Activated B cell treated with CpG ODN at 0.5 μM for 24 hours (primary cell): ENCODE results near the gene SLC45A2. TPM values are rescaled to one million over a fixed set of nuclear protein-coding genes. Genes with fewer than 3 reads are reported as not detected.
"Not testable (repeated sequence)": the region's sequence is repeated elsewhere in the genome, so short reads cannot be mapped to it uniquely, and the experiment has no call there.

ENCODE experiments used
- ATAC-seq: fragments of 200-7000 bp; cut with Tn5 transposase; one replicate; pipeline ENCODE4 v1.10.0; 2021; ENCODE audit warnings: low read depth, mild to moderate bottlenecking, moderate library complexity
- CTCF ChIA-PET: fragments of 350-600 bp; sonication (Branson Sonifier 250); formaldehyde crosslinking; loops from one replicate; lab custom pipeline; 2021; ENCODE audit warnings: antibody characterized with exemption; lab: Charles Lee
- POLR2A ChIA-PET: fragments of 350-600 bp; sonication (Branson Sonifier 250); formaldehyde crosslinking; loops from one replicate; lab custom pipeline; 2021; ENCODE audit warnings: antibody characterized with exemption; lab: Charles Lee
- DNase-seq: peaks from one replicate; pipeline ENCODE4 v3.0.0; 2022
- H3K27ac Mint-ChIP-seq: one replicate; pipeline ENCODE4 v1.8.0; 2020; ENCODE audit warnings: mixed read lengths
- H3K27me3 Mint-ChIP-seq: one replicate; pipeline ENCODE4 v1.8.0; 2021; ENCODE audit warnings: mixed read lengths
- H3K36me3 Mint-ChIP-seq: one replicate; pipeline ENCODE4 v1.8.0; 2021; ENCODE audit warnings: low read depth, mixed read lengths
- H3K4me1 Mint-ChIP-seq: one replicate; pipeline ENCODE4 v1.8.0; 2021; ENCODE audit warnings: mixed read lengths
- H3K4me3 Mint-ChIP-seq: one replicate; pipeline ENCODE4 v1.8.0; 2020; ENCODE audit warnings: mild to moderate bottlenecking, mixed read lengths
- H3K9me3 Mint-ChIP-seq: one replicate; pipeline ENCODE4 v1.8.0; 2020; ENCODE audit warnings: mixed read lengths
- CTCF ChIP-seq: fragments of 200-600 bp; IDR thresholded peaks from one replicate; pipeline ENCODE4 v1.8.0; 2022; ENCODE audit warnings: antibody characterized with exemption, mild to moderate bottlenecking
- intact Hi-C: fragments of 100-400 bp; cut with micrococcal nuclease; formaldehyde crosslinking; loops from one replicate; pipeline ENCODE4 v1.15.1; 2024
- total RNA-seq: library from RNA; stranded (reverse); gene quantifications from 2 replicates; pipeline ENCODE4 v1.2.3, GENCODE V29; 2022

Gene SLC45A2, protein sequence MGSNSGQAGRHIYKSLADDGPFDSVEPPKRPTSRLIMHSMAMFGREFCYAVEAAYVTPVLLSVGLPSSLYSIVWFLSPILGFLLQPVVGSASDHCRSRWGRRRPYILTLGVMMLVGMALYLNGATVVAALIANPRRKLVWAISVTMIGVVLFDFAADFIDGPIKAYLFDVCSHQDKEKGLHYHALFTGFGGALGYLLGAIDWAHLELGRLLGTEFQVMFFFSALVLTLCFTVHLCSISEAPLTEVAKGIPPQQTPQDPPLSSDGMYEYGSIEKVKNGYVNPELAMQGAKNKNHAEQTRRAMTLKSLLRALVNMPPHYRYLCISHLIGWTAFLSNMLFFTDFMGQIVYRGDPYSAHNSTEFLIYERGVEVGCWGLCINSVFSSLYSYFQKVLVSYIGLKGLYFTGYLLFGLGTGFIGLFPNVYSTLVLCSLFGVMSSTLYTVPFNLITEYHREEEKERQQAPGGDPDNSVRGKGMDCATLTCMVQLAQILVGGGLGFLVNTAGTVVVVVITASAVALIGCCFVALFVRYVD
- not detected in 2 replicates for total RNA-seq

GRCh38 chr5:33984671-33985124 is at the start of gene SLC45A2:
SLC45A2 (minus strand) TSS chr5:33984693; CDS start chr5:33984583, 110 bp downstream.
- ATAC-seq = no peak
- intact Hi-C loops = no loop called here
- no peak for TF ChIP-seq CTCF
- Mint-ChIP-seq H3K27ac (no peak within 1 kb of the TSS), H3K4me1 (no peaks in the 10 kb centered on the region), H3K36me3 (peaks cover 24% of the 10 kb centered on the region), H3K4me3 (no peak within 1 kb of the TSS), H3K9me3 (no peaks in the 10 kb centered on the region), H3K27me3 (no peaks in the 10 kb centered on the region)
- CTCF ChIA-PET = no interaction called here
- DNase-seq = no peak
- POLR2A ChIA-PET = no interaction called here

DNA sequence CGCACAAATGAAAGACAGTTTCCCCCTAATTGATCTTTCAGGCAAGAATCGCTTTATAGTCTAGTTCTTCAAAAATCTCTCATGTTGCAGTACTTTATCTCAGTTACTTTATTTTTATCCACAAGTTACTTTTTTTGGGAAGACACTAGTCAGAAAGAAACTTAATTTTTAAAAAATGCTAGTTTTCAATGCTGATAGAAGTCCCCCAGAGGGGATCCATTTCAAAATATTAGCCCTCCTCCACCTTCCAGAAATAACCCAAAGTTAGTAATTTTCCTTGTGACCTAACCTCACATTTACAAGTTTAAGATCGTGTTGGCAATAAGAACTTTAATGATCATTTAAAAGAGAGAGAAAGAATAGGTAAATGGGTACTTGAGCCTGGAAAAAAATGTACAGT is 47.5 kb upstream of the SLC45A2 start:
- DNase-seq (no peak), ATAC-seq (no peak)
- no peaks in the 10 kb centered on the region for H3K27me3 Mint-ChIP-seq
- H3K36me3 Mint-ChIP-seq = peaks cover 49% of the 10 kb centered on the region
- ChIA-PET POLR2A (no interaction called here), CTCF (no interaction called here)
- H3K4me3 Mint-ChIP-seq = no peak overlapping the region
- no peaks in the 10 kb centered on the region for H3K4me1 Mint-ChIP-seq
- intact Hi-C loops = no loop called here
- H3K27ac Mint-ChIP-seq = no peak overlapping the region
- H3K9me3 Mint-ChIP-seq = no peaks in the 10 kb centered on the region
- TF ChIP-seq CTCF = no peak

- ChIA-PET CTCF (no interaction called here), POLR2A (no interaction called here)
- no peak overlapping the region for H3K4me3 Mint-ChIP-seq
- no peaks in the 10 kb centered on the region for H3K4me1 Mint-ChIP-seq
- DNase-seq (no peak), ATAC-seq (no peak)
- no peaks in the 10 kb centered on the region for H3K27me3 Mint-ChIP-seq
- no peaks in the 10 kb centered on the region for H3K9me3 Mint-ChIP-seq
- intact Hi-C loops = no loop called here
- no peak overlapping the region for H3K27ac Mint-ChIP-seq
- H3K36me3 Mint-ChIP-seq = peaks cover 55% of the 10 kb centered on the region
- no peak for TF ChIP-seq CTCF
Observed at GRCh38 chr5:34031117-34031516, 46.6 kb upstream of the SLC45A2 start.

- intact Hi-C loops, H3K27ac Mint-ChIP-seq, H3K9me3 Mint-ChIP-seq, ATAC-seq, H3K27me3 Mint-ChIP-seq, H3K4me1 Mint-ChIP-seq, CTCF ChIA-PET, H3K4me3 Mint-ChIP-seq, POLR2A ChIA-PET, DNase-seq: not testable (repeated sequence)
- H3K36me3 Mint-ChIP-seq = peaks cover 60% of the 10 kb centered on the region
Observed at GRCh38 chr5:34030585-34030984, 46.1 kb upstream of the SLC45A2 start.

- Mint-ChIP-seq H3K27ac (no peak overlapping the region), H3K27me3 (no peaks in the 10 kb centered on the region), H3K9me3 (no peaks in the 10 kb centered on the region), H3K4me1 (no peaks in the 10 kb centered on the region), H3K36me3 (peaks cover 57% of the 10 kb centered on the region), H3K4me3 (no peak overlapping the region)
- DNase-seq (no peak), ATAC-seq (no peak)
- TF ChIP-seq CTCF = no peak
- ChIA-PET CTCF (no interaction called here), POLR2A (no interaction called here)
- intact Hi-C loops = no loop called here
Observed at GRCh38 chr5:34030048-34030447, 45.6 kb upstream of the SLC45A2 start.
